Measurements from ENCODE around the gene TRA2A.

TRA2A gene

GRCh38 chr7:23469961-23470250, 61.9 kb downstream of the TRA2A start:
- no peak overlapping the region for H3K23ac ChIP-seq (ENCODE audit: low read length)
- H2AK5ac ChIP-seq (ENCODE audit: low read length), result no peak overlapping the region
- peak overlapping the region; percentile 91 for H2BK5ac ChIP-seq (ENCODE audit: low read depth, low read length, poor library complexity)
- no peaks in the 10 kb centered on the region for H3K27me3 ChIP-seq (ENCODE audit: insufficient read depth, low read length)
- H3K14ac ChIP-seq (ENCODE audit: low read length), result peak overlapping the region; percentile 95
- H3K9me3 ChIP-seq (ENCODE audit: insufficient read depth, low read depth, low read length), result no peaks in the 10 kb centered on the region
- peak overlapping the region; percentile 84 for H2BK120ac ChIP-seq (ENCODE audit: insufficient read depth, low read length, poor library complexity)
- no peaks in the 10 kb centered on the region for H3K36me3 ChIP-seq (ENCODE audit: control insufficient read depth in 1 of 2, insufficient read depth in 2 of 2, low read length in 2 of 2)
- DNase-seq, result peak in 1 of 2 donors; percentile 47
- peak overlapping the region; percentile 82 for H4K91ac ChIP-seq (ENCODE audit: low read depth, low read length)
- H3K4ac ChIP-seq (ENCODE audit: low read depth, low read length), result peak overlapping the region; percentile 71
- peak overlapping the region; percentile 90 for H3K18ac ChIP-seq (ENCODE audit: low read length)
- peak overlapping the region; percentile 41 for H2AFZ ChIP-seq (ENCODE audit: insufficient read depth, low read length, poor library complexity)
- peaks cover 6 to 8% of the 10 kb centered on the region in 2 experiments for H3K4me1 ChIP-seq (ENCODE audit: control insufficient read depth in 1 of 2, insufficient read depth in 2 of 2, low read length in 2 of 2)
- peak overlapping the region; percentile 98 for H3K4me2 ChIP-seq (ENCODE audit: low read length)
- peak overlapping the region; percentile 75 for H4K8ac ChIP-seq (ENCODE audit: low read depth, low read length)
- H3K9ac ChIP-seq (ENCODE audit: low read length), result peak overlapping the region; percentile 90
- H3K27ac ChIP-seq (ENCODE audit: low read depth, low read length), result peak overlapping the region; percentile 92
- no CpG with 5 or more reads among the region's 18 CpGs for WGBS (ENCODE audit: extremely low coverage, insufficient coverage, insufficient read length)
- H2BK12ac ChIP-seq (ENCODE audit: low read length), result no peak overlapping the region
- peaks cover 54% of the 10 kb centered on the region for H3K79me1 ChIP-seq (ENCODE audit: low read length)
- peak overlapping the region; percentile 35 for H4K12ac ChIP-seq (ENCODE audit: low read depth, low read length)
- peaks cover 34% of the 10 kb centered on the region for H3K79me2 ChIP-seq (ENCODE audit: control insufficient read depth, insufficient read depth, low read length, poor library complexity)
- H3K4me3 ChIP-seq (ENCODE audit: low read depth, low read length), result peak overlapping the region; percentile 87

- Histone ChIP-seq H3K9ac (ENCODE audit: low read length) (peak overlapping the region; percentile 90), H3K4me2 (ENCODE audit: low read length) (peak overlapping the region; percentile 98)
These were observed 62.4 kb downstream of the TRA2A start for GRCh38 chr7:23469150-23469960.

GRCh38 chr7:23468526-23469149, 63.1 kb downstream of the TRA2A start:
- peak overlapping the region; percentile 78 for H4K12ac ChIP-seq (ENCODE audit: low read depth, low read length)

More at GRCh38 chr7:23469150-23469960, 62.4 kb downstream of the TRA2A start:
- peak overlapping the region; percentile 71 for H3K4ac ChIP-seq (ENCODE audit: low read depth, low read length)
- no peaks in the 10 kb centered on the region for H3K27me3 ChIP-seq (ENCODE audit: insufficient read depth, low read length)
- no peak overlapping the region for H3K23ac ChIP-seq (ENCODE audit: low read length)
- H3K4me3 ChIP-seq (ENCODE audit: low read depth, low read length), result peak overlapping the region; percentile 87
- H2BK5ac ChIP-seq (ENCODE audit: low read depth, low read length, poor library complexity), result peak overlapping the region; percentile 91
- H4K8ac ChIP-seq (ENCODE audit: low read depth, low read length), result peak overlapping the region; percentile 75
- H3K79me2 ChIP-seq (ENCODE audit: control insufficient read depth, insufficient read depth, low read length, poor library complexity), result peaks cover 34% of the 10 kb centered on the region
- peak overlapping the region; percentile 67 for H2AK5ac ChIP-seq (ENCODE audit: low read length)
- H3K14ac ChIP-seq (ENCODE audit: low read length), result peak overlapping the region; percentile 95
- H4K91ac ChIP-seq (ENCODE audit: low read depth, low read length), result peak overlapping the region; percentile 82
- H3K18ac ChIP-seq (ENCODE audit: low read length), result peak overlapping the region; percentile 90
- H4K12ac ChIP-seq (ENCODE audit: low read depth, low read length), result peak overlapping the region; percentile 78
- H3K4me1 ChIP-seq (ENCODE audit: control insufficient read depth in 1 of 2, insufficient read depth in 2 of 2, low read length in 2 of 2), result peaks cover 6 to 8% of the 10 kb centered on the region in 2 experiments
- WGBS (ENCODE audit: extremely low coverage, insufficient coverage, insufficient read length), result no CpG with 5 or more reads among the region's 91 CpGs
- H3K79me1 ChIP-seq (ENCODE audit: low read length), result peaks cover 50% of the 10 kb centered on the region
- H3K36me3 ChIP-seq (ENCODE audit: control insufficient read depth in 1 of 2, insufficient read depth in 2 of 2, low read length in 2 of 2), result no peaks in the 10 kb centered on the region
- H2BK12ac ChIP-seq (ENCODE audit: low read length), result peak overlapping the region; percentile 4
- H2AFZ ChIP-seq (ENCODE audit: insufficient read depth, low read length, poor library complexity), result peak overlapping the region; percentile 41
- H2BK120ac ChIP-seq (ENCODE audit: insufficient read depth, low read length, poor library complexity), result peak overlapping the region; percentile 84
- H3K27ac ChIP-seq (ENCODE audit: low read depth, low read length), result peak overlapping the region; percentile 92
- H3K9me3 ChIP-seq (ENCODE audit: insufficient read depth, low read depth, low read length), result no peaks in the 10 kb centered on the region
- peak; percentile 50 to 72 for DNase-seq

GRCh38 chr7:23467806-23468525, 63.8 kb downstream of the TRA2A start:
- Histone ChIP-seq H2BK120ac (ENCODE audit: insufficient read depth, low read length, poor library complexity) (peak overlapping the region; percentile 84), H2AFZ (ENCODE audit: insufficient read depth, low read length, poor library complexity) (peak overlapping the region; percentile 44), H3K4me2 (ENCODE audit: low read length) (peak overlapping the region; percentile 98)

More at GRCh38 chr7:23468526-23469149, 63.1 kb downstream of the TRA2A start:
- H3K23ac ChIP-seq (ENCODE audit: low read length), result peak overlapping the region; percentile 82
- no peak for DNase-seq
- H2AFZ ChIP-seq (ENCODE audit: insufficient read depth, low read length, poor library complexity), result peak overlapping the region; percentile 41
- H2BK120ac ChIP-seq (ENCODE audit: insufficient read depth, low read length, poor library complexity), result peak overlapping the region; percentile 84
- H3K27ac ChIP-seq (ENCODE audit: low read depth, low read length), result peak overlapping the region; percentile 92
- peaks cover 33% of the 10 kb centered on the region for H3K79me2 ChIP-seq (ENCODE audit: control insufficient read depth, insufficient read depth, low read length, poor library complexity)
- peak overlapping the region; percentile 4 for H2BK12ac ChIP-seq (ENCODE audit: low read length)
- peaks cover 48% of the 10 kb centered on the region for H3K79me1 ChIP-seq (ENCODE audit: low read length)
- peak overlapping the region; percentile 71 for H3K4ac ChIP-seq (ENCODE audit: low read depth, low read length)
- peak overlapping the region; percentile 91 for H2BK5ac ChIP-seq (ENCODE audit: low read depth, low read length, poor library complexity)
- H3K4me1 ChIP-seq (ENCODE audit: control insufficient read depth in 1 of 2, insufficient read depth in 2 of 2, low read length in 2 of 2), result peaks cover 9 to 10% of the 10 kb centered on the region in 2 experiments
- H3K18ac ChIP-seq (ENCODE audit: low read length), result peak overlapping the region; percentile 90
- peak overlapping the region; percentile 50 for H2AK5ac ChIP-seq (ENCODE audit: low read length)
- H4K91ac ChIP-seq (ENCODE audit: low read depth, low read length), result peak overlapping the region; percentile 82
- H3K4me3 ChIP-seq (ENCODE audit: low read depth, low read length), result peak overlapping the region; percentile 87
- no peaks in the 10 kb centered on the region for H3K36me3 ChIP-seq (ENCODE audit: control insufficient read depth in 1 of 2, insufficient read depth in 2 of 2, low read length in 2 of 2)
- H3K27me3 ChIP-seq (ENCODE audit: insufficient read depth, low read length), result no peaks in the 10 kb centered on the region
- no peaks in the 10 kb centered on the region for H3K9me3 ChIP-seq (ENCODE audit: insufficient read depth, low read depth, low read length)
- H4K8ac ChIP-seq (ENCODE audit: low read depth, low read length), result peak overlapping the region; percentile 75
- H3K4me2 ChIP-seq (ENCODE audit: low read length), result peak overlapping the region; percentile 98
- peak overlapping the region; percentile 90 for H3K9ac ChIP-seq (ENCODE audit: low read length)
- WGBS (ENCODE audit: extremely low coverage, insufficient coverage, insufficient read length), result no CpG with 5 or more reads among the region's 48 CpGs
- H3K14ac ChIP-seq (ENCODE audit: low read length), result peak overlapping the region; percentile 95

More at GRCh38 chr7:23467806-23468525, 63.8 kb downstream of the TRA2A start:
- WGBS (ENCODE audit: extremely low coverage, insufficient coverage, insufficient read length), result no CpG with 5 or more reads among the region's 32 CpGs
- Histone ChIP-seq H3K23ac (ENCODE audit: low read length) (peak overlapping the region; percentile 29), H4K12ac (ENCODE audit: low read depth, low read length) (peak overlapping the region; percentile 14), H3K79me2 (ENCODE audit: control insufficient read depth, insufficient read depth, low read length, poor library complexity) (peaks cover 31% of the 10 kb centered on the region), H3K14ac (ENCODE audit: low read length) (peak overlapping the region; percentile 95), H3K4ac (ENCODE audit: low read depth, low read length) (peak overlapping the region; percentile 71), H3K79me1 (ENCODE audit: low read length) (peaks cover 45% of the 10 kb centered on the region), H2BK5ac (ENCODE audit: low read depth, low read length, poor library complexity) (peak overlapping the region; percentile 91), H3K27ac (ENCODE audit: low read depth, low read length) (peak overlapping the region; percentile 92), H4K91ac (ENCODE audit: low read depth, low read length) (peak overlapping the region; percentile 82), H3K4me3 (ENCODE audit: low read depth, low read length) (peak overlapping the region; percentile 87), H3K36me3 (ENCODE audit: control insufficient read depth in 1 of 2, insufficient read depth in 2 of 2, low read length in 2 of 2) (no peaks in the 10 kb centered on the region), H3K4me1 (ENCODE audit: control insufficient read depth in 1 of 2, insufficient read depth in 2 of 2, low read length in 2 of 2) (peaks cover 7 to 8% of the 10 kb centered on the region in 2 experiments), H3K9ac (ENCODE audit: low read length) (peak overlapping the region; percentile 90), H3K27me3 (ENCODE audit: insufficient read depth, low read length) (no peaks in the 10 kb centered on the region), H3K18ac (ENCODE audit: low read length) (peak overlapping the region; percentile 84), H2BK12ac (ENCODE audit: low read length) (peak overlapping the region; percentile 66), H4K8ac (ENCODE audit: low read depth, low read length) (peak overlapping the region; percentile 75), H2AK5ac (ENCODE audit: low read length) (peak overlapping the region; percentile 93), H3K9me3 (ENCODE audit: insufficient read depth, low read depth, low read length) (no peaks in the 10 kb centered on the region)
- DNase-seq, result peak; percentile 59 to 74
